NCI-H146 treated with DMSO at 0.1 percent for 48 hours (cell line): ENCODE data around the gene TSHR.
A peak's percentile ranks its signal among the peaks of the same experiment; 100 is the strongest.

Experiments
- DNase-seq: peaks from one replicate; lab custom pipeline; 2025; ENCODE audit not compliant: unreplicated experiment; lab: John Stamatoyannopoulos, UW

Gene TSHR

GRCh38 chr14:81170104-81170828 lies 214.8 kb downstream of the TSHR start:
- peak; percentile 71 for DNase-seq

- no peak for DNase-seq
Observed at GRCh38 chr14:81170829-81171195, 215.4 kb downstream of the TSHR start.

DNA sequence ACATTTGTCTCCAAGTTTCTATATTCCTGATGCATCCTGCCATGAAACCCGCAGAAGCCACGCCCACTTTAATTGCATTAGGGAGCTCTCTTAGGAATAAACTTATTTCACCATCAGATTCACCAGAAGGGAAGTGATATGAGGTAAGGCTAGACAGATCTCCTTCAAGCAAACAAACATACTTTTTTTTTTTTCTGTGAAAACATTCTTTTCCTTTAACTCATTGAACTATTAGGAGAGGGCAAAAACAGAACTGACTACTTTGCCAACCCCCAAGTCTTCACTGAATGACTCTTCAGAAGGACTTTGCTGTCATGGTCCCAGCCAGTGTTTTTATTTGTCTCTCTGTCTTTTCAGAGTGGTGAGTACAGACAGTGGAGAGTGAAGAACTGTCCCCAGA lies 216.9 kb downstream of the TSHR start:
- DNase-seq = no peak

DNA sequence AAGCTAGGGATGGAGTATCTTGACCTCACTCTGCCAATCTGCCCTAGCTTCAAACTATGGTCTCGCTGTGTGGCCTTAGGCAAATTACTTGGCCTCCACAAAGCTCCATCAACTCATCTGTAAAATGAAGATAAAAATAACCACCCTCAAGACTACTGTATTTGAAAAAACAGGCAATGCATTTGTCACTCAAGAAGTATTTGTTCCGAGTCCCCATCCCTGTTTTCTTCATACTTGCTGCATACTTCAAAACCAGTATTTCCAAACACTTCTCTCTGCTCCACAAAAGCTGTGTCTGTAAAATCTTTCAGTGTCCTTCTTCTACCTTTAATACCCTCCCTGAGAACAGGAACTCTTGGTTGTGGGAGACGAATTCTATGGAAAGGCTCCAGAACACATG lies 217.5 kb downstream of the TSHR start:
- no peak for DNase-seq

- DNase-seq = no peak
Observed at GRCh38 chr14:81176241-81176640, 220.8 kb downstream of the TSHR start.

GRCh38 chr14:81177225-81177624 lies 221.8 kb downstream of the TSHR start:
- DNase-seq = no peak

- no peak for DNase-seq
Observed at GRCh38 chr14:81178063-81178462, 222.6 kb downstream of the TSHR start.

DNA sequence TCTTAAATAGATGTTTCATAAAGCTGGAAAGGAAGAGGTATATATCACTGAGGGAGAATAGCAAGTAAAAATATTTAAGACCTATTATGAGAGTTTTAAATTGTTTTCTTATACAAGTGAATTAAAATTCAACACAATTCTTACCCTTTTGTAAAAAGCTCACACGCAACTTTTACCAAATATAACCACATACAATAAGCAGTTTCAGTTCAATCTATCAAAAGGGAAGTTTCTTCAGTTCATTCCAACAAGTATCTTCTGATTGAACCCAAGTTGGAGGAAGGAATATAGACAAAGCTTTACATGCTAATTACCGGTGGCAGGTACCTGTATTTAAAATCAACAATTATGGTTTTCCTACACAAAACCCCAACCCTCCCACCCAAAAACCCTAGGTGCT lies 224.2 kb downstream of the TSHR start:
- no peak for DNase-seq

GRCh38 chr14:81187832-81188522 lies 232.6 kb downstream of the TSHR start:
- no peak for DNase-seq

- DNase-seq = no peak
Observed at GRCh38 chr14:81192594-81192993, 237.2 kb downstream of the TSHR start.

DNA sequence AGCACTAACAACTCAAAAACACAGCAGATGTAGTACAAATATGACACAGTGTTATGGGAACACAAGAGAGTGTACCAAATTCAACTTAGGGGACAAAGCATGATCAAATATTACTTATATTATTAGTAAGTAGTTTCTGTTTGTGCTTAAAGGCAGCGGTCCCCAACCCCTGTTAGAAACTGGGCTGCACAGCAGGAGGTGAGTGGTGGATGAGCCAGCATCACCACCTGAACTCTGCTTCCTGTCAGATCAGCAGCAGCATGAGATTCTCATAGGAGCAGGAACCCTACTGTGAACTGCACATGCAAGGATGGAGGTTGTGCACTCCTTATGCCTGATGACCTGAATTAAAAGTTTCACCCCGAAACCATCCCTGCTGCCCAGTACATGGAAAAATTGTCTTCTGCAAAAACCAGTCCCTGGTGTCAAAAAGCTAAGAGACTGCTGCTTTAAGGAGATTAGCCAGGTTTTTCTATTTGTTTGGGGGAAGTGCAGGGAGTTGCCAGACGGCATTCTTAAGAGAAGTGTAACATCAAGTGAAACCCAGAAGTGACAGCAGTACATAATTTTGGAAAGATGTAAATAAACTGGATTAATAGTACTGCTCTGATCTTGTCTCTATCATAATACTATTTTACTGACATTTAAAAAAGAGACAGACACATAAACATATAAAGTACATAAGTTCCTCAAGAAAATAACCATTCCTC lies 238.7 kb downstream of the TSHR start:
- DNase-seq = no peak
